CD14-positive monocyte (primary cell): ENCODE results near the gene PTPN7. TPM values are rescaled to one million over a fixed set of nuclear protein-coding genes. Genes with fewer than 3 reads are reported as not detected.

Experiments
- DNase-seq, 3 donors: peaks; one replicate each; pipeline ENCODE4 v3.0.0-alpha.2; 2011 to 2022
- H2AFZ ChIP-seq: 2 replicates; pipeline ENCODE4 v1.6.0; 2012; ENCODE audit warnings: mild to moderate bottlenecking, low read depth, low read length, inconsistent platforms; ENCODE audit not compliant: insufficient read depth, poor library complexity, severe bottlenecking
- H3K27ac ChIP-seq, 2 donors: 1 replicate in 1 of 2; 2 replicates in 1 of 2; pipeline ENCODE4 v1.5.1; 2012 to 2013; ENCODE audit warnings: low read length in 2 of 2, control low read depth in 1 of 2, inconsistent platforms in 1 of 2, low read depth in 1 of 2, mild to moderate bottlenecking in 1 of 2
- H3K27me3 ChIP-seq, 2 donors: one replicate each; pipeline versions ENCODE4 v1.6.0 to v1.6.1; 2011 to 2013; ENCODE audit warnings: low read length in 2 of 2; ENCODE audit not compliant: control insufficient read depth in 2 of 2, insufficient read depth in 2 of 2
- H3K36me3 ChIP-seq, 2 donors: replicated peaks in 1 of 2; 1 replicate in 1 of 2; 2 replicates in 1 of 2; pipeline versions ENCODE4 v1.5.1 to v1.6.1; 2012 to 2013; ENCODE audit warnings: low read length in 2 of 2, control low read depth in 1 of 2, inconsistent platforms in 1 of 2, mild to moderate bottlenecking in 1 of 2; ENCODE audit not compliant: insufficient read depth in 2 of 2, control insufficient read depth in 1 of 2
- H3K4me1 ChIP-seq, 2 donors: 1 replicate in 1 of 2; 2 replicates in 1 of 2; pipeline versions ENCODE4 v1.5.1 to v1.6.1; 2012 to 2013; ENCODE audit warnings: low read length in 2 of 2, control low read depth in 1 of 2, inconsistent platforms in 1 of 2, mild to moderate bottlenecking in 1 of 2, moderate library complexity in 1 of 2; ENCODE audit not compliant: insufficient read depth in 2 of 2, control insufficient read depth in 1 of 2
- H3K4me2 ChIP-seq: replicated peaks from 2 replicates; pipeline ENCODE3; 2012; ENCODE audit warnings: low read length, moderate library complexity, mild to moderate bottlenecking; ENCODE audit not compliant: poor library complexity, severe bottlenecking; ENCODE audit errors: extremely low read depth
- H3K4me3 ChIP-seq, 3 experiments: fragments of 200-600 bp in 1 of 3; sonication (generic) in 1 of 3; replicated peaks in 1 of 3; 1 replicate in 2 of 3; 2 replicates in 1 of 3; pipeline ENCODE4 v1.5.1; 2011 to 2013; ENCODE audit warnings: low read length in 3 of 3, mild to moderate bottlenecking in 3 of 3, control low read depth in 2 of 3, low read depth in 2 of 3, inconsistent platforms in 1 of 3, moderate library complexity in 1 of 3
- H3K79me2 ChIP-seq: 2 replicates; pipeline ENCODE4 v1.6.0; 2012; ENCODE audit warnings: mild to moderate bottlenecking, control low read depth, inconsistent platforms, low read length, moderate library complexity; ENCODE audit not compliant: insufficient read depth
- H3K9ac ChIP-seq: 2 replicates; pipeline ENCODE4 v1.6.0; 2017; ENCODE audit warnings: low read length, mild to moderate bottlenecking; ENCODE audit not compliant: insufficient read depth, poor library complexity, severe bottlenecking
- H3K9me3 ChIP-seq, 2 donors: replicated peaks in 1 of 2; 1 replicate in 1 of 2; 2 replicates in 1 of 2; pipeline versions ENCODE4 v1.5.1 to v1.6.1; 2012 to 2013; ENCODE audit warnings: low read length in 2 of 2, control low read depth in 1 of 2; ENCODE audit not compliant: control insufficient read depth in 1 of 2, insufficient read depth in 1 of 2
- H4K20me1 ChIP-seq: 2 replicates; pipeline ENCODE4 v1.6.0; 2012; ENCODE audit warnings: mild to moderate bottlenecking, low read length, control low read depth, moderate library complexity; ENCODE audit not compliant: insufficient read depth
- H3K27ac Mint-ChIP-seq, 7 donors: one replicate each; pipeline ENCODE4 v1.8.0; 2020; ENCODE audit warnings: mild to moderate bottlenecking in 7 of 7, mixed read lengths in 7 of 7, moderate library complexity in 6 of 7, inconsistent platforms in 2 of 7
- H3K27me3 Mint-ChIP-seq, 3 donors: one replicate each; pipeline ENCODE4 v1.8.0; 2021 to 2022; ENCODE audit warnings: low read depth in 3 of 3, mild to moderate bottlenecking in 3 of 3, mixed read lengths in 3 of 3, moderate library complexity in 3 of 3, inconsistent platforms in 1 of 3
- H3K36me3 Mint-ChIP-seq, 2 donors: one replicate each; pipeline ENCODE4 v1.8.0; 2020; ENCODE audit warnings: mixed read lengths in 2 of 2, inconsistent platforms in 1 of 2, mild to moderate bottlenecking in 1 of 2
- H3K4me1 Mint-ChIP-seq: one replicate; pipeline ENCODE4 v1.8.0; 2020; ENCODE audit warnings: mild to moderate bottlenecking, mixed read lengths
- H3K4me3 Mint-ChIP-seq, 2 donors: one replicate each; pipeline ENCODE4 v1.8.0; 2020; ENCODE audit warnings: mild to moderate bottlenecking in 2 of 2, mixed read lengths in 2 of 2, moderate library complexity in 1 of 2
- H3K9me3 Mint-ChIP-seq, 7 donors: one replicate each; pipeline ENCODE4 v1.8.0; 2020 to 2022; ENCODE audit warnings: mixed read lengths in 7 of 7, mild to moderate bottlenecking in 6 of 7, moderate library complexity in 6 of 7, inconsistent platforms in 2 of 7
- WGBS: methylation state at CpG from one replicate; pipeline ENCODE4 v1.1.5; 2013; ENCODE audit warnings: missing lambda C conversion rate; ENCODE audit not compliant: insufficient coverage; 5-methylcytosine and 5-hydroxymethylcytosine counted together
- intact Hi-C, 2 donors: fragments of 100-400 bp; cut with micrococcal nuclease; formaldehyde crosslinking; loops; one replicate each; pipeline versions ENCODE4 v1.15.0 to v1.15.1; 2023
- polyA plus RNA-seq, 3 donors: library from polyadenylated mRNA; depleted of rRNA in 1 of 3; unstranded in 2 of 3; stranded (reverse) in 1 of 3; fragments of 300-500 nt in 2 of 3; fragments of >200 nt in 1 of 3; fragmentation: Illumina TruSeq in 2 of 3; gene quantifications; 1 replicate in 2 of 3; 2 replicates in 1 of 3; pipeline ENCODE4 v1.2.3, GENCODE V29; 2012 to 2021
- TF ChIP-seq, protein P1 (sequence below): fragments of 200-600 bp; IDR thresholded peaks from one replicate; pipeline ENCODE4 v1.8.0; 2022; ENCODE audit warnings: antibody characterized with exemption, mild to moderate bottlenecking

Gene PTPN7
- polyA plus RNA-seq, 3 donors: 4.0 to 18.8 (median 8.3) TPM

DNA sequence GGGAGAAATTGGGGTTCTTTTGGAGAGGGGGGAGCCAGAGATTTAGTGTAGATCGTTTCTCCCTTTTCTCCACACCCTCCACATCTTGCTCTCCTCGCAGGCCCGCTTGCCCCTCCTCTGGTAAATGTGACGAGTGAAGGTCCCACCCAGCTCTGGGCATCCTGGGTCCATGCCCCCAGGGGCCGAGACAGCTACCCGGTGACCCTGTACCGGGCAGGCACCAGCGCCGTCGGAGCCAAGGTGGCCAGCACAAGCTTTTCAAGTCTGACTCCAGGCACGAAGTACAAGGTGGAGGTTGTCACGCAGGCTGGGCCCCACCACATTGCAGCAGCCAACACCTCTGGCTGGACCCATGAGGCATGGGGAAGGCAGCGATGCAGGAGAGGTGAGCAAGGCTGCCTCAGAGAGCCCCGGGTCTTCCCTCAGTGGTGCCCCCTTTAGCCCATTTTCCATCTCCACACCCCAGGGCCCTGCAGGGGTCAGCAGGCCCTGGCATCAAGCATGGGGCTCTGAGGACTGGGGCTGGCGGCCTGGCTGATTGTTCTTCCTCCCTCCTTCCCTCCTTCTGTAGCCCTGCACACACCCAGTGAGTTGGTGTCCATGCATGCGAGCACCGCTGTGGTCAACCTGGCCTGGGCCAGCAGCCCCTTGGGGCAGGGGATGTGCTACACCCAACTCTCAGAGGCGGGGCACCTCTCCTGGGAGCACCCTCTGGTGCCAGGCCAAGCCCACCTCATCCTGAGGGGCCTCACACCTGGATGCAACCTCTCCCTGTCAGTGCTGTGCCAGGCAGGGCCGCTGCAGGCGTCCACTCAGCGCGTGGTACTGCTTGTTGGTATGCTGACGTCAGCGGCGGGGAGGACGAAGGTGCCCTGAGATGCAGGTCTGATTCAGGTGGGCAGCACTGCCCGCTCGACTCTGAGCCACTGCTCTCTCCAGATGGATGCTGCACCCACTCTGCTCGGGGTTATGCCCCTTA lies 16.8 kb upstream of the PTPN7 start:
- WGBS: 94% methylated on average over 25 of the region's 29 CpGs
- Histone ChIP-seq H3K4me2 (no peak overlapping the region), H4K20me1 (no peaks in the 10 kb centered on the region), H3K4me3 (no peak overlapping the region), H3K9me3 (no peaks in the 10 kb centered on the region), H3K27ac (no peak overlapping the region), H3K4me1 (no peaks in the 10 kb centered on the region), H3K9ac (no peak overlapping the region), H3K27me3 (no peaks in the 10 kb centered on the region), H2AFZ (no peak overlapping the region), H3K36me3 (no peaks in the 10 kb centered on the region), H3K79me2 (no peaks in the 10 kb centered on the region)
- H3K27ac Mint-ChIP-seq: no peak overlapping the region
- intact Hi-C loops: no loop called here
- no peak overlapping the region for H3K4me3 Mint-ChIP-seq
- H3K4me1 Mint-ChIP-seq: no peaks in the 10 kb centered on the region
- H3K27me3 Mint-ChIP-seq: peaks cover 2 to 5% (median 3%) of the 10 kb centered on the region in 3 donors
- no peaks in the 10 kb centered on the region for H3K36me3 Mint-ChIP-seq
- no peak for DNase-seq
- TF ChIP-seq, protein P1, sequence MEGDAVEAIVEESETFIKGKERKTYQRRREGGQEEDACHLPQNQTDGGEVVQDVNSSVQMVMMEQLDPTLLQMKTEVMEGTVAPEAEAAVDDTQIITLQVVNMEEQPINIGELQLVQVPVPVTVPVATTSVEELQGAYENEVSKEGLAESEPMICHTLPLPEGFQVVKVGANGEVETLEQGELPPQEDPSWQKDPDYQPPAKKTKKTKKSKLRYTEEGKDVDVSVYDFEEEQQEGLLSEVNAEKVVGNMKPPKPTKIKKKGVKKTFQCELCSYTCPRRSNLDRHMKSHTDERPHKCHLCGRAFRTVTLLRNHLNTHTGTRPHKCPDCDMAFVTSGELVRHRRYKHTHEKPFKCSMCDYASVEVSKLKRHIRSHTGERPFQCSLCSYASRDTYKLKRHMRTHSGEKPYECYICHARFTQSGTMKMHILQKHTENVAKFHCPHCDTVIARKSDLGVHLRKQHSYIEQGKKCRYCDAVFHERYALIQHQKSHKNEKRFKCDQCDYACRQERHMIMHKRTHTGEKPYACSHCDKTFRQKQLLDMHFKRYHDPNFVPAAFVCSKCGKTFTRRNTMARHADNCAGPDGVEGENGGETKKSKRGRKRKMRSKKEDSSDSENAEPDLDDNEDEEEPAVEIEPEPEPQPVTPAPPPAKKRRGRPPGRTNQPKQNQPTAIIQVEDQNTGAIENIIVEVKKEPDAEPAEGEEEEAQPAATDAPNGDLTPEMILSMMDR: no peak
- no peaks in the 10 kb centered on the region for H3K9me3 Mint-ChIP-seq

DNA sequence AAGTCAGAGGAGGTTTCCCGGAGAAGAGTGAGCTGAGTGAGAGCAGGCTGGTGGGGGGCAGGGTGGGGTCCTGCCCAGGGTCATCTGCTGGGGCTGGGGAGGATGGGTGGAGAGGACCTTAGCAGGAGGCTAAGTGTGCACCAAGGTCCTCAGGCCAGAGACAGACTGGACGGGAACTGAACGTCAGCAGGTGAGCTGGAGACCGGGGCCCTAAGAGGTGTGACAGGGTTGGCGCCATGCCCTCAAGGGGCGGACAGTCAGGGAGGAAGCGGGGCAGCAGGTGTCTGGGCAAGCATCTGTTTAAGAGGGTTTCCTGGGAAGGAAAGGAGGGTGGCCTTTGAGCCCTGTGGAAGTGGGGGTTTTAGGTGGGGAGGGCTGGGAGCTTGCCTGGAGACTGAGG lies 13.6 kb upstream of the PTPN7 start:
- Histone ChIP-seq H3K4me1 (no peaks in the 10 kb centered on the region), H3K9me3 (no peaks in the 10 kb centered on the region), H3K79me2 (no peaks in the 10 kb centered on the region), H3K27ac (no peak overlapping the region), H4K20me1 (no peaks in the 10 kb centered on the region), H2AFZ (no peak overlapping the region), H3K9ac (no peak overlapping the region), H3K27me3 (no peaks in the 10 kb centered on the region), H3K36me3 (no peaks in the 10 kb centered on the region), H3K4me2 (no peak overlapping the region), H3K4me3 (no peak overlapping the region)
- peaks cover 0 to 2% (median 0%) of the 10 kb centered on the region in 3 donors for H3K27me3 Mint-ChIP-seq
- TF ChIP-seq, protein P1: no peak
- no peaks in the 10 kb centered on the region for H3K9me3 Mint-ChIP-seq
- no peak overlapping the region for H3K27ac Mint-ChIP-seq
- no peak for DNase-seq
- no peaks in the 10 kb centered on the region for H3K36me3 Mint-ChIP-seq
- no peaks in the 10 kb centered on the region for H3K4me1 Mint-ChIP-seq
- WGBS: 89% methylated on average over 7 of the region's 7 CpGs
- H3K4me3 Mint-ChIP-seq: no peak overlapping the region
- intact Hi-C loops: no loop called here
